Natural killer cell (primary cell): ENCODE results near the gene RAPGEF1. TPM values are rescaled to one million over a fixed set of nuclear protein-coding genes. Genes with fewer than 3 reads are reported as not detected.

Experiments used
- ATAC-seq, 3 donors: fragments of 150-1000 bp in 2 of 3; fragments of 200-7000 bp in 1 of 3; cut with Tn5 transposase; 1 replicate in 1 of 3; 2 replicates in 2 of 3; pipeline ENCODE4 v1.10.0; 2021; ENCODE audit warnings: mild to moderate bottlenecking in 2 of 3, moderate library complexity in 2 of 3
- DNase-seq, 2 donors: peaks; one replicate each; pipeline versions ENCODE4 v3.0.0 to v3.0.0-alpha.2; 2013 to 2021; ENCODE audit warnings: mixed read lengths in 1 of 2
- H3K27ac ChIP-seq: one replicate; pipeline ENCODE4 v1.5.1; 2013; ENCODE audit warnings: mild to moderate bottlenecking, low read length
- H3K27me3 ChIP-seq: one replicate; pipeline ENCODE4 v1.6.1; 2013; ENCODE audit warnings: low read length; ENCODE audit not compliant: control insufficient read depth, insufficient read depth
- H3K36me3 ChIP-seq: one replicate; pipeline ENCODE4 v1.6.1; 2013; ENCODE audit warnings: low read length; ENCODE audit not compliant: control insufficient read depth, insufficient read depth
- H3K4me1 ChIP-seq: one replicate; pipeline ENCODE4 v1.6.1; 2013; ENCODE audit warnings: low read length; ENCODE audit not compliant: control insufficient read depth, insufficient read depth
- H3K4me3 ChIP-seq: one replicate; pipeline ENCODE4 v1.5.1; 2013; ENCODE audit warnings: low read length
- H3K9me3 ChIP-seq: one replicate; pipeline ENCODE4 v1.6.1; 2013; ENCODE audit warnings: low read length; ENCODE audit not compliant: control insufficient read depth, insufficient read depth
- H3K27ac Mint-ChIP-seq, 2 donors: one replicate each; pipeline ENCODE4 v1.8.0; 2022; ENCODE audit warnings: mild to moderate bottlenecking in 2 of 2, mixed read lengths in 2 of 2, moderate library complexity in 1 of 2
- H3K27me3 Mint-ChIP-seq, 2 donors: one replicate each; pipeline ENCODE4 v1.8.0; 2022; ENCODE audit warnings: low read depth in 2 of 2, mixed read lengths in 2 of 2
- H3K36me3 Mint-ChIP-seq: one replicate; pipeline ENCODE4 v1.8.0; 2022; ENCODE audit warnings: mixed read lengths
- H3K4me1 Mint-ChIP-seq, 2 donors: one replicate each; pipeline ENCODE4 v1.8.0; 2022; ENCODE audit warnings: mixed read lengths in 2 of 2
- H3K4me3 Mint-ChIP-seq: one replicate; pipeline ENCODE4 v1.8.0; 2022; ENCODE audit warnings: mild to moderate bottlenecking, moderate library complexity, mixed read lengths
- H3K9me3 Mint-ChIP-seq, 2 donors: one replicate each; pipeline ENCODE4 v1.8.0; 2022; ENCODE audit warnings: mixed read lengths in 2 of 2
- CTCF ChIP-seq: fragments of 200-600 bp; IDR thresholded peaks from one replicate; pipeline ENCODE4 v1.8.0; 2022; ENCODE audit warnings: antibody characterized with exemption
- WGBS: methylation state at CpG from one replicate; pipeline ENCODE4 v1.1.7; 2013; ENCODE audit warnings: missing lambda C conversion rate; ENCODE audit not compliant: insufficient coverage; 5-methylcytosine and 5-hydroxymethylcytosine counted together
- intact Hi-C: fragments of 100-400 bp; cut with micrococcal nuclease; formaldehyde crosslinking; loops from one replicate; pipeline ENCODE4 v1.14.2; 2022
- total RNA-seq, 4 donors: library from RNA; stranded (reverse); fragments of 120-200 nt in 1 of 4; gene quantifications; one replicate each; pipeline versions ENCODE4 v1.2.3 to v1.2.4, GENCODE V29; 2013 to 2022

RAPGEF1 gene
- total RNA-seq, 3 donors from 2014 or later (not counting 1 experiment from before 2014, with no cell fraction given) = 210 to 224 (median 222) TPM

GRCh38 chr9:131593936-131594665 lies 145.8 kb downstream of the RAPGEF1 start:
- DNase-seq (no peak), ATAC-seq (no peak)
- no peak overlapping the region for H3K4me3 ChIP-seq
- H3K9me3 Mint-ChIP-seq = no peaks in the 10 kb centered on the region
- H3K36me3 ChIP-seq = peaks cover 53% of the 10 kb centered on the region
- H3K4me1 Mint-ChIP-seq = peaks cover 20 to 22% of the 10 kb centered on the region in 2 donors
- H3K4me3 Mint-ChIP-seq = no peak overlapping the region
- H3K27me3 ChIP-seq = no peaks in the 10 kb centered on the region
- H3K36me3 Mint-ChIP-seq = no peaks in the 10 kb centered on the region
- intact Hi-C loops = loop anchor here (5.0 to 10.0 kb wide), 2 partner anchors 83 to 651 kb away; no protein-coding TSS in a partner anchor
- no peak overlapping the region for H3K27ac Mint-ChIP-seq
- H3K27ac ChIP-seq = no peak overlapping the region
- no peaks in the 10 kb centered on the region for H3K27me3 Mint-ChIP-seq
- 90% methylated on average over 21 of the region's 21 CpGs for WGBS
- TF ChIP-seq CTCF = no peak
- peaks cover 36% of the 10 kb centered on the region for H3K4me1 ChIP-seq
- H3K9me3 ChIP-seq = no peaks in the 10 kb centered on the region

GRCh38 chr9:131593091-131593820 lies 146.6 kb downstream of the RAPGEF1 start:
- Mint-ChIP-seq H3K4me3 (no peak overlapping the region), H3K27ac (no peak overlapping the region), H3K9me3 (no peaks in the 10 kb centered on the region), H3K4me1 (peaks cover 20 to 22% of the 10 kb centered on the region in 2 donors), H3K36me3 (no peaks in the 10 kb centered on the region), H3K27me3 (no peaks in the 10 kb centered on the region)
- Histone ChIP-seq H3K27me3 (no peaks in the 10 kb centered on the region), H3K9me3 (no peaks in the 10 kb centered on the region), H3K36me3 (peaks cover 58% of the 10 kb centered on the region), H3K4me3 (no peak overlapping the region), H3K27ac (no peak overlapping the region), H3K4me1 (peaks cover 33% of the 10 kb centered on the region)
- intact Hi-C loops = loop anchor here (5.0 to 10.0 kb wide), 2 partner anchors 84 to 652 kb away; no protein-coding TSS in a partner anchor
- no peak for DNase-seq
- no peak for ATAC-seq
- 84% methylated on average over 14 of the region's 15 CpGs for WGBS
- TF ChIP-seq CTCF = no peak

DNA sequence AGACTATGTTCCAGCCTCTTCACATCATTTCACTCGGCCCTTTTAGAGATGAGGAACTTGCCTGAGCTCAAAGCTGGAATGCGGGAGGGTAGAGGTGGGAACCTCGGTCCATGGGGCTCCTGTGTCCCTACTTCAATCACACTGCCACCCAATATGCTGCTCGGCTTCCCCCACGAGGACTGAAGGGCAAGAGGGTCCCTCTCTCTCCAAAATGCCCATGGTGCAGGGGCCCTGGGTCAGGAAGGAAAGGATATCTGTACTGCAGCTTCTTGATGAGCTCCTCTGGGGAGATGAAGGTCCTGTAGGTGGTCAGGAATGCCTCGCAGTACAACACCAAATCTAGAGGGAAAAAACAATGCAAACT lies 148.0 kb downstream of the RAPGEF1 start:
- 65% methylated on average over 3 of the region's 6 CpGs for whole genome bisulfite sequencing

More for the DNA sequence above, 148.0 kb downstream of the RAPGEF1 start:
- no peak for DNase-seq
- H3K36me3 Mint-ChIP-seq = no peaks in the 10 kb centered on the region
- no peaks in the 10 kb centered on the region for H3K9me3 ChIP-seq
- no peak overlapping the region for H3K4me3 ChIP-seq
- TF ChIP-seq CTCF = no peak
- no peak overlapping the region for H3K4me3 Mint-ChIP-seq
- peak overlapping the region; percentile 54 to 89 for H3K27ac Mint-ChIP-seq
- peaks cover 22% of the 10 kb centered on the region for H3K4me1 ChIP-seq
- no peak for ATAC-seq
- intact Hi-C loops = loop anchor here (1.0 to 10.0 kb wide), 4 partner anchors 65 to 653 kb away; no protein-coding TSS in a partner anchor
- H3K9me3 Mint-ChIP-seq = no peaks in the 10 kb centered on the region
- H3K27me3 ChIP-seq = no peaks in the 10 kb centered on the region
- H3K4me1 Mint-ChIP-seq = peaks cover 26 to 35% of the 10 kb centered on the region in 2 donors
- H3K36me3 ChIP-seq = peaks cover 54% of the 10 kb centered on the region
- H3K27me3 Mint-ChIP-seq = no peaks in the 10 kb centered on the region
- H3K27ac ChIP-seq = no peak overlapping the region
